ENCODE results near the gene ERLIN1.

GRCh38 chr10:100132427-100132826 is 53.4 kb downstream of the ERLIN1 start:
- TF ChIP-seq CTCF (IDR thresholded peaks at IDR 0.05) (no peak), POLR2A (IDR thresholded peaks at IDR 0.05) (no peak)

Measured in lower leg skin (tissue), 3 donors.